ENCODE data around the gene KCNQ4. TPM values are rescaled to one million over a fixed set of nuclear protein-coding genes. Genes with fewer than 3 reads are reported as not detected.

KCNQ4 gene
- total and polyA plus RNA-seq, 2 donors (not counting 3 experiments of a cell fraction or from before 2014, with no cell fraction given): 0.06 to 0.07 TPM

DNA sequence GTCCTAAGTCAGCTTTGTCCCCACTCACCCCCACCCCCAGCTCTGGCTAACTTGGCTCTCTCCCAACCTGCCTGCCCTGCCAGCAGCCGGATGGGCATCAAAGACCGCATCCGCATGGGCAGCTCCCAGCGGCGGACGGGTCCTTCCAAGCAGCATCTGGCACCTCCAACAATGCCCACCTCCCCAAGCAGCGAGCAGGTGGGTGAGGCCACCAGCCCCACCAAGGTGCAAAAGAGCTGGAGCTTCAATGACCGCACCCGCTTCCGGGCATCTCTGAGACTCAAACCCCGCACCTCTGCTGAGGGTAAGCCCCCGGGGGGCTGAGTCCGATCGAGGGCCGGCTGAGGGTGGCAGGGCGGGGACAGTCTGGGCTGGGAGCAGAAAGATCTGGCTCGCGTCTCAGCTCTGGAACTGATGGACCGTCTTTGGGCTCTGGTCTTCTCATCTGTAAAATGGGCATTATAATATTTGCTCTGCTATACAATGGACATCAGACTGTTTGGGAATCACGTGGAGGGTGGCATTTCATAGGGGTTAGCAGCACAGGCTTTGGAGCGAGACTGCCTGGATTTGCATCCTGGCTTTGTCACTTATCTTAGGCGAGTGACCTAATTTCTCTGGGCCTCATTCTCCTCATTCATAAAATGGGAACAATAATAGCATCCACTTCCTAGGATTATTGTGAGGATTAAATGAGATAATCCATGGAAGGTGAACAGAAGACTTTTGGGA is 47.6 kb downstream of the KCNQ4 start:
- CTCF ChIA-PET: interaction anchor here (1.0 to 1.4 kb wide), 3 partner anchors 15 to 121 kb away, joined by 3 to 5 read pairs (median 4); no protein-coding TSS in a partner anchor
- TF ChIP-seq FOS (IDR thresholded peaks at IDR 0.05; ENCODE audit: borderline replicate concordance, insufficient read depth, low read length) (no peak), POLR2AphosphoS5 (IDR thresholded peaks at IDR 0.05; ENCODE audit: insufficient read depth, low read depth, low read length) (no peak), JUN (IDR thresholded peaks at IDR 0.05; ENCODE audit: borderline replicate concordance, insufficient read depth, insufficient read length, low read depth) (no peak), POLR2A (IDR thresholded peaks at IDR 0.05; ENCODE audit: low read depth, low read length) (no peak), GATA2 (IDR thresholded peaks at IDR 0.05; ENCODE audit: insufficient read depth, insufficient read length, low read depth, low read length) (no peak), EZH2 (IDR thresholded peaks at IDR 0.05; ENCODE audit: borderline replicate concordance, low read depth, low read length, severe bottlenecking) (no peak), MYC (IDR thresholded peaks at IDR 0.05; ENCODE audit: low read depth, low read length) (no peak)
- TF ChIP-seq, protein P1, sequence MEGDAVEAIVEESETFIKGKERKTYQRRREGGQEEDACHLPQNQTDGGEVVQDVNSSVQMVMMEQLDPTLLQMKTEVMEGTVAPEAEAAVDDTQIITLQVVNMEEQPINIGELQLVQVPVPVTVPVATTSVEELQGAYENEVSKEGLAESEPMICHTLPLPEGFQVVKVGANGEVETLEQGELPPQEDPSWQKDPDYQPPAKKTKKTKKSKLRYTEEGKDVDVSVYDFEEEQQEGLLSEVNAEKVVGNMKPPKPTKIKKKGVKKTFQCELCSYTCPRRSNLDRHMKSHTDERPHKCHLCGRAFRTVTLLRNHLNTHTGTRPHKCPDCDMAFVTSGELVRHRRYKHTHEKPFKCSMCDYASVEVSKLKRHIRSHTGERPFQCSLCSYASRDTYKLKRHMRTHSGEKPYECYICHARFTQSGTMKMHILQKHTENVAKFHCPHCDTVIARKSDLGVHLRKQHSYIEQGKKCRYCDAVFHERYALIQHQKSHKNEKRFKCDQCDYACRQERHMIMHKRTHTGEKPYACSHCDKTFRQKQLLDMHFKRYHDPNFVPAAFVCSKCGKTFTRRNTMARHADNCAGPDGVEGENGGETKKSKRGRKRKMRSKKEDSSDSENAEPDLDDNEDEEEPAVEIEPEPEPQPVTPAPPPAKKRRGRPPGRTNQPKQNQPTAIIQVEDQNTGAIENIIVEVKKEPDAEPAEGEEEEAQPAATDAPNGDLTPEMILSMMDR (IDR thresholded peaks at IDR 0.05; ENCODE audit: extremely low read depth in 1 of 2, insufficient read depth in 1 of 2, low read depth in 1 of 2, low read length in 2 of 2): no peak
- TF ChIP-seq, protein P2, sequence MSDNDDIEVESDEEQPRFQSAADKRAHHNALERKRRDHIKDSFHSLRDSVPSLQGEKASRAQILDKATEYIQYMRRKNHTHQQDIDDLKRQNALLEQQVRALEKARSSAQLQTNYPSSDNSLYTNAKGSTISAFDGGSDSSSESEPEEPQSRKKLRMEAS (IDR thresholded peaks at IDR 0.05; ENCODE audit: insufficient read depth, insufficient read length): no peak
- dilution Hi-C loops (cut with MboI; ENCODE audit: extremely low pct_ligation_motif_present, low sequenced_read_pairs) (no loop called here), intact Hi-C loops (cut with micrococcal nuclease) (no loop called here)
- FAIRE-seq: no peak
- POLR2A ChIA-PET: no interaction called here
- Histone ChIP-seq H3K9ac (replicated peaks; ENCODE audit: extremely low read depth, insufficient read depth, low read length) (no peak overlapping the region), H3K9me1 (replicated peaks; ENCODE audit: control insufficient read depth, extremely low read depth, insufficient read depth, low read length) (no peaks in the 10 kb centered on the region), H4K20me1 (replicated peaks; ENCODE audit: control insufficient read depth, extremely low read depth, insufficient read depth, low read length) (no peaks in the 10 kb centered on the region), H2AFZ (ENCODE audit: low read depth, low read length) (no peak overlapping the region), H3K79me2 (ENCODE audit: control insufficient read depth, insufficient read depth, low read length) (no peaks in the 10 kb centered on the region), H3K27me3 (ENCODE audit: control insufficient read depth in 2 of 2, insufficient read depth in 2 of 2, low read length in 2 of 2) (peaks cover 0 to 14% of the 10 kb centered on the region in 2 experiments), H3K27ac (ENCODE audit: insufficient read depth, low read depth, low read length) (no peak overlapping the region), H3K9me3 (replicated peaks; ENCODE audit: control insufficient read depth, insufficient read depth, low read length) (no peaks in the 10 kb centered on the region), H3K4me2 (ENCODE audit: insufficient read depth, low read length) (no peak overlapping the region), H3K4me1 (ENCODE audit: control insufficient read depth, extremely low read depth, insufficient read depth, low read length) (no peaks in the 10 kb centered on the region), H3K36me3 (ENCODE audit: control insufficient read depth in 2 of 2, extremely low read depth in 1 of 2, insufficient read depth in 2 of 2, low read length in 2 of 2) (no peaks in the 10 kb centered on the region), H3K4me3 (replicated peaks in 1 of 3; ENCODE audit: insufficient read depth in 1 of 3, low read depth in 1 of 3, low read length in 3 of 3) (no peak overlapping the region)
- no peak for DNase-seq (ENCODE audit: low read depth, low spot score)
- BruUV-seq (replicated peaks): no TSS peak
